DND-41 (cell line): Measurements from ENCODE around the gene ITPRID1.

Experiments
- CTCF ChIP-seq: IDR thresholded peaks from 2 replicates; pipeline ENCODE4 v1.5.1; 2012; ENCODE audit warnings: borderline replicate concordance, low read length, moderate library complexity, mild to moderate bottlenecking; ENCODE audit not compliant: poor library complexity, severe bottlenecking; ENCODE audit errors: extremely low read depth
- EZH2 ChIP-seq: IDR thresholded peaks from 3 replicates; pipeline ENCODE4 v1.6.1; 2012; ENCODE audit warnings: borderline replicate concordance, low read depth, mild to moderate bottlenecking, moderate library complexity, low read length, inconsistent platforms; ENCODE audit not compliant: severe bottlenecking

GRCh38 chr7:31494421-31494820, 19.5 kb upstream of the ITPRID1 start:
- TF ChIP-seq CTCF: no peak
- no peak for TF ChIP-seq EZH2
